ENCODE measurements around the gene PTPRD.

PTPRD gene

GRCh38 chr9:8734760-8735159, 1878.0 kb downstream of the PTPRD start:
- ChIA-PET CTCF (no interaction called here), POLR2A (no interaction called here)
- H3K4me3 ChIP-seq (ENCODE audit: low read depth, low read length): no peak overlapping the region
- no peak for TF ChIP-seq CTCF (IDR thresholded peaks at IDR 0.05; ENCODE audit: insufficient read depth, low read length, missing control alignments)
- no peak for DNase-seq (ENCODE audit: low read depth, low spot score)

GRCh38 chr9:8733131-8733954, 1879.5 kb downstream of the PTPRD start:
- ChIA-PET POLR2A (no interaction called here), CTCF (no interaction called here)
- DNase-seq (ENCODE audit: low read depth, low spot score): no peak
- TF ChIP-seq CTCF (IDR thresholded peaks at IDR 0.05; ENCODE audit: insufficient read depth, low read length, missing control alignments): no peak
- H3K4me3 ChIP-seq (ENCODE audit: low read depth, low read length): no peak overlapping the region

- no peak for TF ChIP-seq CTCF (IDR thresholded peaks at IDR 0.05; ENCODE audit: insufficient read depth, low read length, missing control alignments)
- CTCF ChIA-PET: no interaction called here
- H3K4me3 ChIP-seq (ENCODE audit: low read depth, low read length): no peak overlapping the region
- POLR2A ChIA-PET: no interaction called here
- DNase-seq (ENCODE audit: low read depth, low spot score): no peak
These were observed 1880.3 kb downstream of the PTPRD start for GRCh38 chr9:8732367-8733075.

GRCh38 chr9:8730618-8731017, 1882.2 kb downstream of the PTPRD start:
- H3K4me3 ChIP-seq (ENCODE audit: low read depth, low read length): no peak overlapping the region
- ChIA-PET POLR2A (no interaction called here), CTCF (no interaction called here)
- no peak for DNase-seq (ENCODE audit: low read depth, low spot score)
- no peak for TF ChIP-seq CTCF (IDR thresholded peaks at IDR 0.05; ENCODE audit: insufficient read depth, low read length, missing control alignments)

GRCh38 chr9:8728910-8729309, 1883.9 kb downstream of the PTPRD start:
- H3K4me3 ChIP-seq (ENCODE audit: low read depth, low read length): no peak overlapping the region
- CTCF ChIA-PET: no interaction called here
- TF ChIP-seq CTCF (IDR thresholded peaks at IDR 0.05; ENCODE audit: insufficient read depth, low read length, missing control alignments): no peak
- no peak for DNase-seq (ENCODE audit: low read depth, low spot score)
- POLR2A ChIA-PET: no interaction called here

GRCh38 chr9:8727191-8727590, 1885.6 kb downstream of the PTPRD start:
- no peak for DNase-seq (ENCODE audit: low read depth, low spot score)
- no peak for TF ChIP-seq CTCF (IDR thresholded peaks at IDR 0.05; ENCODE audit: insufficient read depth, low read length, missing control alignments)
- POLR2A ChIA-PET: no interaction called here
- CTCF ChIA-PET: no interaction called here
- H3K4me3 ChIP-seq (ENCODE audit: low read depth, low read length): no peak overlapping the region

All from AG04449 (cell line).